SH-SY5Y (cell line): ENCODE data around the gene TMEM184A.

Experiments
- GATA2 ChIP-seq: IDR thresholded peaks from 2 replicates; pipeline ENCODE4 v1.6.1; 2011; ENCODE audit warnings: mild to moderate bottlenecking, low read depth, low read length
- GATA3 ChIP-seq: IDR thresholded peaks from 2 replicates; pipeline ENCODE4 v1.6.1; 2011; ENCODE audit warnings: low read depth, mild to moderate bottlenecking, low read length, moderate library complexity

DNA sequence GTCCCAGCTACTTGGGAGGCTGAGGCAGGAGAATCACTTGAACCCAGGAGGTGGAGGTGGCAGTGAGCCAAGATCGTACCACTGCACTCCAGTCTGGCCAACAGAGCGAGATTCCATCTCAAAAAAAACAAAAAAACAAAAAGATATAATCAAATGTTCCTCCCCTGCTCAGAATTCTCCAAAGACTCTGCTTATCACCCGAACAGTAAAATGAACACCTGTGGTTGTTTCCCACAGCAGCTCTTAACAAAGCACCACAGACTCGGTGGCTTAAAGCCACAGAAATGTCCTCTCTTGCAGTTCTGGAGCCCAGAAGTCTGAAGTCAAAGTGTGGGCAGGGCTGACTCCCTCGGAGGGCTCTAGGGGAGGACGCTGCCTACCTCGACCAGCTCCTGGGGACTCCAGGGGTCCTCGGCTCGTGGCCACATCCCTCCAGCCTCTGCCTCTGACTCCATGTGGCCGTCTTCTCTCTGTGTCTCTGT is 47.7 kb downstream of the TMEM184A start:
- no peak for TF ChIP-seq GATA2
- TF ChIP-seq GATA3 = no peak
